Forelimb muscle (tissue), 1 donor: Measurements from ENCODE around the gene APEH. TPM values are rescaled to one million over a fixed set of nuclear protein-coding genes. Genes with fewer than 3 reads are reported as not detected.
"Not testable (repeated sequence)": the region's sequence is repeated elsewhere in the genome, so short reads cannot be mapped to it uniquely, and the experiment has no call there.

Experiments used
- DNase-seq: peaks from one replicate; pipeline ENCODE4 v3.0.0-alpha.2; 2013; ENCODE audit warnings: low read depth
- polyA plus RNA-seq: library from polyadenylated mRNA; unstranded; fragments of 120-200 nt; gene quantifications from one replicate; pipeline ENCODE4 v1.2.1, GENCODE V29; 2013; ENCODE audit not compliant: insufficient read length

APEH gene
- polyA plus RNA-seq, 1 donor, result 56.2 TPM

GRCh38 chr3:49668861-49669260, 5.3 kb upstream of the APEH start:
- DNase-seq, result no peak

GRCh38 chr3:49669352-49669751, 4.8 kb upstream of the APEH start:
- no peak for DNase-seq

GRCh38 chr3:49670940-49671290, 3.2 kb upstream of the APEH start:
- no peak for DNase-seq

- DNase-seq, result no peak
These were observed 2.6 kb upstream of the APEH start for GRCh38 chr3:49671291-49672288.

- DNase-seq, result no peak
These were observed 933 bp upstream of the APEH start for GRCh38 chr3:49673121-49673714.

DNA sequence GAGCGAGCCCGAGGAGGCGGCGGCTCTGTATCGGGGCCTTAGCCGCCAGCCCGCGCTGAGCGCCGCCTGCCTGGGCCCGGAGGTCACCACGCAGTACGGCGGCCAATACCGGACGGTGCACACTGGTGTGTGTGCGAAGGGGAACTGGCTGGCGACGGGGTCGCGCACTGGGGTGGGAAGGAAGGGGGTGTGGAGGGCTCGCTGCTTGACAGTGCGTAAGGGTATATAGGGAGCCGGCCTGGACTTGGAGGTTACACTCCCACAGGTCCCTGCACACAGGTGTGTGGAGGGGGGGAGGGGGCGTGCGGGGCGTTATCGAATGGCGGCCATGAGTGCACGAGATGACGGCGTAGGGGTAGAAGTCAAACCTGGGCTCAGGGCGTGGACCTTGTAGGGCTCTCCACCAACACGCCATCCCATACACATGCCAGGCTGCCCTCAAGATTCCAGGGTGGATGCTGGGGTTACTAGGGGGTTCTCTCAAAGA, 389 bp downstream of the APEH start:
- DNase-seq, result no peak

GRCh38 chr3:49675912-49676311, 1.8 kb downstream of the APEH start:
- no peak for DNase-seq

DNA sequence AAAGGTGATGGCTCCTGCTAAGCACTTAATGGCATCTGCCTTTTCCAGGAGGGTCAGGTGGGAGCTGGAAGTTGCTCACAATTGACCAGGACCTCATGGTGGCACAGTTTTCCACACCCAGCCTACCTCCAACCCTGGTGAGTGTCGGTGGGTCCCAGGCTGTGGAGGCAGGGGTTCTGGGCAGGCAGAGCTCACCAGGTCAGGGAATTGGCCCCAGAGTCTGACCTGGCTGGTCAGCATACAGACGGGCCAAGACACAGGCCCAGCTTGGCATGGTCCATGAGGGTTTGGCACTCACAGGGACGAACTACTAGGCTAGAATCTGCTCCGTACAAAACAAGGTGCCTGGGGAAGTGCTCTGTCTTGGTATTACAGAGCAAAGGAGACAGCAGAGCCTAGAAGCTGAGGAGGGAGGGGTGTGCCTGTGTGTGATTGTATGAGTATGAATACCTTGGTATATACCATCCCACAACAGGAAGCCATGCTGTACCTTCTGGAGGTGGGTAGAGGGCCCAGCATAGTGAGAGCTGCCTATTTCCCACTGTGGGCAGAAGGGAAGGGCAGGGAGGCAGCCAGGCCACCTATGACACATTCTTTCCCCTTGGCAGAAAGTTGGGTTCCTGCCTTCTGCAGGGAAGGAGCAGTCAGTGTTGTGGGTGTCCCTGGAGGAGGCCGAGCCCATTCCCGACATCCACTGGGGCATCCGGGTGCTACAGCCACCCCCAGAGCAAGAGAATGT, 6.5 kb downstream of the APEH start:
- no peak for DNase-seq

- no peak for DNase-seq
These were observed 7.0 kb downstream of the APEH start for GRCh38 chr3:49681232-49681522.

GRCh38 chr3:49681543-49681942, 7.4 kb downstream of the APEH start:
- DNase-seq, result no peak

GRCh38 chr3:49683162-49683561, 9.0 kb downstream of the APEH start:
- DNase-seq, result no peak

DNA sequence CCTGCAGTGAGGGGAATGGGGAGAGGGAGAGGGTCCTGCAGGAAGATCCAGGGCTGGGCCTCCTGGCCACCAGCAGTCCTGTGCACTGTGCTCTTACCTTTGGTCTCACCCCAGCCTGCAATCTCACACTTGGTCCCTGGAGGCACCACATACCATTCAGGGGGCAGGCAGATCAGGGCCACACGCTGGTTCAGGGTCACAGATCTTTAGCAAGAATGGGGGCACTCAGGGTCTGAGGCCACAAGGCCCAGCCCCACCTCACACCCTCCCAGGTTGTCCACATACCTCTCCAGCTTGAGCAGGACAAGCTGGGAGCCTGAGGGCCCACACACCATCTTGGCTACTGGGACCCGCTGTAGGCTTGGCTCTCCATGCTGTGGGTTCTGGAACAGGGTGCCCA, 10.3 kb downstream of the APEH start:
- not testable (repeated sequence) for DNase-seq

DNA sequence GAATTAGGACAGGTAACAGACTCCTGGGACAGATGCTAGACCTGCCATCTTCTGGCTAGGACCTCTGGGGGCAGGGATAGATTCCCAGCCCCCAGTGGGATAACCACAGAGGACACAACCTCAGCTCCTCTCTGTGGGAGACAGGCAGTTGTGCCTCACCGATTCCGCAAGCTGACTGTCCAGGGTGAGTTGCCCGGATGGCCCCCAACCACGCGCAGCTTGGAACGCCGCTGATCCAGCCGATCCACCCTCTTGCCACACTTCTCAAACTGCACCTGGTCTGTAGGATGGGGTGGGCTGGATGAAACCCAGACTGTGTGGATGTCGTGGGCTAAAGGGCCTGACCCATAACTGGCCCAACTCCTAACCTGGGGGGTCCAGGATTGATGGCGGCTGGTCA, 11.0 kb downstream of the APEH start:
- not testable (repeated sequence) for DNase-seq

- not testable (repeated sequence) for DNase-seq
These were observed 11.7 kb downstream of the APEH start for GRCh38 chr3:49685846-49686245.

DNA sequence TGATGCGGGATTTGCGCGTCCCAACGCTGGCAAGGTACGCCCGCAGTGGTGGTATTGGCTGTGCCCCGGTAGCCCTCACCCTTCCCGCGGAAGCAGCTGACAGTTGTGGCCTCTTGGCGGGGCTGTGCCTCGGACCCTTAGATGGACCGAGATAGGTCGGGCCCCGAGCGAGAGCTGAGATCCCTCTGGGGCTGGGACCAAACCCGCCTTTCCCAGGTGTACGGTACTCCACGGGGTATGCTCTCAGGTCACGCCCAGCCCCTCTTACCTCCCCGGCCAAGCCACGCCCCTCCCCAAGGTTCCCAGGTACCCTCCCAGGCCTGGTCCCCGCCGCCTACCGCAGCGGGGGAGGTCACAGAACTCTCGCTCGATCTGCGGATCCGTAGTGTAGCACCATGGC, 12.2 kb downstream of the APEH start:
- DNase-seq, result not testable (repeated sequence)

DNA sequence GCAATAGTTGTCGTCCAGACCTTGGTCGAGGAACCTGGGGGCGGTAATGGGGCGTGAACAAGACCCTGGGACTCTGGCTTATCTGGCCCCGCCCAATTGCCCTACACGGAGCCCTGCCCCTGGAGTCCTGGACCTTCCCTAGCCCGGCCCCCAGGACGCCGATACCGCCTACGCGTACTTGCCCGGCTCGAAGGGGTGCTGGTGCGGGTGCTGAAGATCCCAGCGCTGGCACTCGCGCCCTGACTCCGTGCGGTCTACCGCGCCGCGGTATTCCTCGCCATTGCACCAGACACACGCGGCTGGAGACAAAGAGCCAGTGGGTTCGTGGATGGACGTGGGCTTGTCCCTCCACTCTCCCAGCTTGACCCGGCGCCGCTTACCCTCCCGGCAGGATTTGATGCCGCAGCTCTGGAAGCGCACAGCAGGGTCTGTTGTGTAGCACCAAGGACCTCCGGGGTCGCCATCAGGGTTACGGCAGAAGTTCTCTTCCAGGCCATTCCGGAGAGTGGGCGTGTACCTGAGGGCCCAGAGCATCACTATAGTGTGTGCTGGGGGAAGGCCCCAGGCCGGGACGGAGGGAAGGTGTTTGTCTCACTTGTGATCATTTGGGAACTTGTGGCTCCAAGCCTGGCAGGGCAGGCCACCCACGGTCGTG, 12.7 kb downstream of the APEH start:
- not testable (repeated sequence) for DNase-seq

GRCh38 chr3:49687424-49687795, 13.3 kb downstream of the APEH start:
- DNase-seq, result not testable (repeated sequence)

- DNase-seq, result not testable (repeated sequence)
These were observed 14.3 kb downstream of the APEH start for GRCh38 chr3:49688338-49689045.

DNA sequence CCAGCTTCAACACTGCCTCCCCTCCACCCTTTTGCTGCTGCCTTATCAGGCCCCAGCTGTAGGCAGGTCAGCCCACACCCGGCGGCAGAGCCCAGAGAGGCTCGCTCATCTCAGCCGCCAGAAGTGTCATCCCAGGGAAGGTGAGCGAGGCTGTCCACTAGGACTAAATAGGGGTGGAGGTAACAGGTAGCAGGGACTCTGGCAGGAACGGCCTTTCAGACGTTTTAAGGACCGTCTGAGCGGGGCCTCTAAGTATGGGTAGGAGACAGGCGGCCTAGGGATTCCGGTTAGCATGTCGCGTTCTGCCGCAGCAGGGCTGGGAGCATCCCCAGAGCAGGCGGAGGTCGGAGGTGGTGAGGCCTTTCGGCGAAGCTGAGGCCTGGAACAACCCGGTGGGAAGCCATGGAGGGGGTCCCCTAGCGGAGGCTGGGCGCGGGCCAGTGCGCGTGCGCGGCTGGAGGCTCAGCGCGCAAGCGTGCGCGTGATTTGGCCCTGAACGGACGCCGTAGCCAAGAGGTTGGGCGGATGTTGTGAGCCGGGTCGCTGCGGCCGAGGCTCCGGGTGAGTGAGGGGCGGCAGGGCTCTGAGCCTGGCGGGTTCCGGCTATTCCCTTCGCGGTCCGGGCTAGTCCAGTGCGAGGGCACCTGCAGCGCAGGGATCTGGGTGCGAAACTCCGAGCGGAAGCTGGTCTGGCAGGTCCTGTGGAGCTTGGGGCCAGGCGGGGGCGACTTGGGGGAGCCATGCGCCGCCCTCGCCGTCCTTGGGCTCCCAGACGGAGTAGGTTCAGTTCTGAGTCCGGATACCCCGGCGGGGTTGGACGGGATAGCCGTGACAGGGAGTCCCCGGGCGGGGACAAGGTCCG, 15.1 kb downstream of the APEH start, which contains the start of the genes MST1 and RNF123:
MST1 (minus strand) TSS at position 429 of the 862 bp plus-strand sequence. CDS start 783 bp downstream, outside the sequence.
RNF123 (plus strand) TSS at position 512 of the 862 bp plus-strand sequence. CDS start 1,609 bp downstream, outside the sequence.
- peak; percentile 78 for DNase-seq
